ENCODE measurements around the gene ZNF148. TPM values are rescaled to one million over a fixed set of nuclear protein-coding genes. Genes with fewer than 3 reads are reported as not detected.

ZNF148 gene
- polyA plus RNA-seq, 3 donors = 6.5 to 48.4 (median 34.1) TPM

GRCh38 chr3:125351152-125351551 lies 24.0 kb downstream of the ZNF148 start:
- Histone ChIP-seq H3K4me1 (ENCODE audit: control insufficient read depth in 1 of 2, insufficient read depth in 2 of 2, low read length in 2 of 2) (peaks cover 0 to 7% of the 10 kb centered on the region in 2 donors), H3K36me3 (replicated peaks in 1 of 2; ENCODE audit: control insufficient read depth in 1 of 2, insufficient read depth in 2 of 2, low read length in 2 of 2) (no peaks in the 10 kb centered on the region), H3K9ac (ENCODE audit: insufficient read depth, low read length, poor library complexity, severe bottlenecking) (no peak overlapping the region), H3K4me2 (replicated peaks; ENCODE audit: extremely low read depth, low read length, poor library complexity, severe bottlenecking) (no peak overlapping the region), H4K20me1 (ENCODE audit: insufficient read depth, low read length) (peaks cover 99% of the 10 kb centered on the region), H3K27ac (ENCODE audit: low read depth in 1 of 2, low read length in 2 of 2) (peak overlapping the region in 1 of 2 donors; percentile 22), H2AFZ (ENCODE audit: insufficient read depth, low read depth, low read length, poor library complexity, severe bottlenecking) (no peak overlapping the region), H3K79me2 (ENCODE audit: insufficient read depth, low read length) (peaks cover 100% of the 10 kb centered on the region), H3K4me3 (replicated peaks in 1 of 3; ENCODE audit: low read depth in 2 of 3, low read length in 3 of 3) (no peak overlapping the region), H3K27me3 (ENCODE audit: control insufficient read depth in 2 of 2, insufficient read depth in 2 of 2, low read length in 2 of 2) (no peaks in the 10 kb centered on the region), H3K9me3 (replicated peaks in 1 of 2; ENCODE audit: control insufficient read depth in 1 of 2, insufficient read depth in 1 of 2, low read length in 2 of 2) (no peaks in the 10 kb centered on the region)
- Mint-ChIP-seq H3K27me3 (ENCODE audit: low read depth in 3 of 3) (no peaks in the 10 kb centered on the region), H3K36me3 (peaks cover 2 to 10% of the 10 kb centered on the region in 2 donors), H3K9me3 (peaks cover 0 to 2% (median 0%) of the 10 kb centered on the region in 7 donors), H3K27ac (peak overlapping the region in 2 of 7 donors; percentile 41 to 70), H3K4me3 (no peak overlapping the region), H3K4me1 (peaks cover 54% of the 10 kb centered on the region)
- intact Hi-C loops (cut with micrococcal nuclease) = no loop called here
- no peak for DNase-seq
- 80% methylated on average over 1 of the region's 7 CpGs for WGBS (ENCODE audit: insufficient coverage)
- no peak for TF ChIP-seq CTCF (IDR thresholded peaks at IDR 0.05)

GRCh38 chr3:125350597-125350996 lies 24.5 kb downstream of the ZNF148 start:
- Mint-ChIP-seq H3K4me3 (no peak overlapping the region), H3K9me3 (peaks cover 0 to 7% (median 0%) of the 10 kb centered on the region in 7 donors)
- no peak overlapping the region for H3K9ac ChIP-seq (ENCODE audit: insufficient read depth, low read length, poor library complexity, severe bottlenecking)

More at GRCh38 chr3:125350597-125350996, 24.5 kb downstream of the ZNF148 start:
- H3K79me2 ChIP-seq (ENCODE audit: insufficient read depth, low read length) = peaks cover 100% of the 10 kb centered on the region
- H3K27ac ChIP-seq (ENCODE audit: low read depth in 1 of 2, low read length in 2 of 2) = peak overlapping the region in 1 of 2 donors; percentile 22
- no peaks in the 10 kb centered on the region for H3K36me3 ChIP-seq (replicated peaks in 1 of 2; ENCODE audit: control insufficient read depth in 1 of 2, insufficient read depth in 2 of 2, low read length in 2 of 2)
- H3K36me3 Mint-ChIP-seq = peaks cover 2 to 10% of the 10 kb centered on the region in 2 donors
- no peak overlapping the region for H3K4me3 ChIP-seq (replicated peaks in 1 of 3; ENCODE audit: low read depth in 2 of 3, low read length in 3 of 3)
- no peaks in the 10 kb centered on the region for H3K27me3 ChIP-seq (ENCODE audit: control insufficient read depth in 2 of 2, insufficient read depth in 2 of 2, low read length in 2 of 2)
- peaks cover 99% of the 10 kb centered on the region for H4K20me1 ChIP-seq (ENCODE audit: insufficient read depth, low read length)
- WGBS (ENCODE audit: insufficient coverage) = 87% methylated on average over 3 of the region's 5 CpGs
- intact Hi-C loops (cut with micrococcal nuclease) = no loop called here
- no peak for DNase-seq
- peaks cover 0 to 3% of the 10 kb centered on the region in 2 donors for H3K4me1 ChIP-seq (ENCODE audit: control insufficient read depth in 1 of 2, insufficient read depth in 2 of 2, low read length in 2 of 2)
- no peak overlapping the region for H3K4me2 ChIP-seq (replicated peaks; ENCODE audit: extremely low read depth, low read length, poor library complexity, severe bottlenecking)
- no peaks in the 10 kb centered on the region for H3K27me3 Mint-ChIP-seq (ENCODE audit: low read depth in 3 of 3)
- peak overlapping the region in 3 of 7 donors; percentile 41 to 70 (median 43) for H3K27ac Mint-ChIP-seq
- no peaks in the 10 kb centered on the region for H3K9me3 ChIP-seq (replicated peaks in 1 of 2; ENCODE audit: control insufficient read depth in 1 of 2, insufficient read depth in 1 of 2, low read length in 2 of 2)
- H2AFZ ChIP-seq (ENCODE audit: insufficient read depth, low read depth, low read length, poor library complexity, severe bottlenecking) = no peak overlapping the region
- peaks cover 51% of the 10 kb centered on the region for H3K4me1 Mint-ChIP-seq
- TF ChIP-seq CTCF (IDR thresholded peaks at IDR 0.05) = no peak
